ENCODE results near the gene COG1. TPM values are rescaled to one million over a fixed set of nuclear protein-coding genes. Genes with fewer than 3 reads are reported as not detected.

Gene COG1
- total RNA-seq, 1 donor from 2014 or later = 50.6 TPM

GRCh38 chr17:73172252-73172651 lies 20.6 kb upstream of the COG1 start:
- no peak for DNase-seq (ENCODE audit: low spot score)

- DNase-seq (ENCODE audit: low spot score) = no peak
These were observed 18.7 kb upstream of the COG1 start for GRCh38 chr17:73174126-73174525.

GRCh38 chr17:73175962-73176565 lies 16.8 kb upstream of the COG1 start:
- DNase-seq (ENCODE audit: low spot score) = no peak

- no peak for DNase-seq (ENCODE audit: low spot score)
These were observed 13.5 kb upstream of the COG1 start for GRCh38 chr17:73179387-73179786.

- no peak for DNase-seq (ENCODE audit: low spot score)
These were observed 13.0 kb upstream of the COG1 start for GRCh38 chr17:73179878-73180277.

GRCh38 chr17:73182616-73183310 lies 10.1 kb upstream of the COG1 start:
- DNase-seq (ENCODE audit: low spot score) = no peak

- DNase-seq (ENCODE audit: low spot score) = no peak
These were observed 8.5 kb upstream of the COG1 start for GRCh38 chr17:73184136-73184993.

- no peak for DNase-seq (ENCODE audit: low spot score)
These were observed 6.4 kb upstream of the COG1 start for GRCh38 chr17:73186283-73187050.

GRCh38 chr17:73187203-73187769 lies 5.6 kb upstream of the COG1 start:
- DNase-seq (ENCODE audit: low spot score) = no peak

- no peak for DNase-seq (ENCODE audit: low spot score)
These were observed 4.8 kb upstream of the COG1 start for GRCh38 chr17:73188011-73188410.

GRCh38 chr17:73189417-73190099 lies 3.3 kb upstream of the COG1 start:
- peak; percentile 48 for DNase-seq (ENCODE audit: low spot score)

GRCh38 chr17:73191443-73192205 lies 1.2 kb upstream of the COG1 start:
- DNase-seq (ENCODE audit: low spot score) = peak; percentile 75

- DNase-seq (ENCODE audit: low spot score) = peak; percentile 58
These were observed 505 bp upstream of the COG1 start for GRCh38 chr17:73192206-73192893.

GRCh38 chr17:73194514-73195222 lies 1.8 kb downstream of the COG1 start:
- no peak for DNase-seq (ENCODE audit: low spot score)

- peak; percentile 39 for DNase-seq (ENCODE audit: low spot score)
These were observed 3.6 kb downstream of the COG1 start for GRCh38 chr17:73196500-73196899.

- DNase-seq (ENCODE audit: low spot score) = no peak
These were observed 4.3 kb downstream of the COG1 start for GRCh38 chr17:73197161-73197560.

GRCh38 chr17:73198201-73198929 lies 5.5 kb downstream of the COG1 start:
- no peak for DNase-seq (ENCODE audit: low spot score)

- DNase-seq (ENCODE audit: low spot score) = no peak
These were observed 6.0 kb downstream of the COG1 start for GRCh38 chr17:73198930-73199260.
